Measurements from ENCODE around the gene HDAC9. TPM values are rescaled to one million over a fixed set of nuclear protein-coding genes. Genes with fewer than 3 reads are reported as not detected.

The HDAC9 gene
- polyA plus RNA-seq, 3 donors: 41.7 to 51.2 (median 44.2) TPM

GRCh38 chr7:18488049-18488448, 7.5 kb upstream of the HDAC9 start:
- peaks cover 49% of the 10 kb centered on the region for H3K79me2 ChIP-seq (ENCODE audit: insufficient read depth, low read length)
- peaks cover 74% of the 10 kb centered on the region for H4K20me1 ChIP-seq (ENCODE audit: insufficient read depth, low read length)
- no peaks in the 10 kb centered on the region for H3K27me3 ChIP-seq (ENCODE audit: control insufficient read depth in 2 of 2, insufficient read depth in 2 of 2, low read length in 2 of 2)
- H3K4me1 ChIP-seq (ENCODE audit: control insufficient read depth in 1 of 2, insufficient read depth in 2 of 2, low read length in 2 of 2): peaks cover 7 to 9% of the 10 kb centered on the region in 2 donors
- Mint-ChIP-seq H3K27ac (no peak overlapping the region), H3K4me1 (peaks cover 13% of the 10 kb centered on the region), H3K36me3 (peaks cover 11 to 13% of the 10 kb centered on the region in 2 donors), H3K4me3 (no peak overlapping the region), H3K9me3 (no peaks in the 10 kb centered on the region), H3K27me3 (ENCODE audit: low read depth in 3 of 3) (no peaks in the 10 kb centered on the region)
- intact Hi-C loops (cut with micrococcal nuclease): no loop called here
- peaks cover 3 to 6% of the 10 kb centered on the region in 2 donors for H3K36me3 ChIP-seq (replicated peaks in 1 of 2; ENCODE audit: control insufficient read depth in 1 of 2, insufficient read depth in 2 of 2, low read length in 2 of 2)
- H3K4me3 ChIP-seq (replicated peaks in 1 of 3; ENCODE audit: low read depth in 2 of 3, low read length in 3 of 3): no peak overlapping the region
- H3K9me3 ChIP-seq (replicated peaks in 1 of 2; ENCODE audit: control insufficient read depth in 1 of 2, insufficient read depth in 1 of 2, low read length in 2 of 2): no peaks in the 10 kb centered on the region
- H2AFZ ChIP-seq (ENCODE audit: insufficient read depth, low read depth, low read length, poor library complexity, severe bottlenecking): no peak overlapping the region
- no peak overlapping the region for H3K4me2 ChIP-seq (replicated peaks; ENCODE audit: extremely low read depth, low read length, poor library complexity, severe bottlenecking)
- WGBS (ENCODE audit: insufficient coverage): no CpG with 5 or more reads among the region's 1 CpG
- no peak overlapping the region for H3K9ac ChIP-seq (ENCODE audit: insufficient read depth, low read length, poor library complexity, severe bottlenecking)
- no peak overlapping the region for H3K27ac ChIP-seq (ENCODE audit: low read depth in 1 of 2, low read length in 2 of 2)
- DNase-seq: no peak
- TF ChIP-seq, protein P1, sequence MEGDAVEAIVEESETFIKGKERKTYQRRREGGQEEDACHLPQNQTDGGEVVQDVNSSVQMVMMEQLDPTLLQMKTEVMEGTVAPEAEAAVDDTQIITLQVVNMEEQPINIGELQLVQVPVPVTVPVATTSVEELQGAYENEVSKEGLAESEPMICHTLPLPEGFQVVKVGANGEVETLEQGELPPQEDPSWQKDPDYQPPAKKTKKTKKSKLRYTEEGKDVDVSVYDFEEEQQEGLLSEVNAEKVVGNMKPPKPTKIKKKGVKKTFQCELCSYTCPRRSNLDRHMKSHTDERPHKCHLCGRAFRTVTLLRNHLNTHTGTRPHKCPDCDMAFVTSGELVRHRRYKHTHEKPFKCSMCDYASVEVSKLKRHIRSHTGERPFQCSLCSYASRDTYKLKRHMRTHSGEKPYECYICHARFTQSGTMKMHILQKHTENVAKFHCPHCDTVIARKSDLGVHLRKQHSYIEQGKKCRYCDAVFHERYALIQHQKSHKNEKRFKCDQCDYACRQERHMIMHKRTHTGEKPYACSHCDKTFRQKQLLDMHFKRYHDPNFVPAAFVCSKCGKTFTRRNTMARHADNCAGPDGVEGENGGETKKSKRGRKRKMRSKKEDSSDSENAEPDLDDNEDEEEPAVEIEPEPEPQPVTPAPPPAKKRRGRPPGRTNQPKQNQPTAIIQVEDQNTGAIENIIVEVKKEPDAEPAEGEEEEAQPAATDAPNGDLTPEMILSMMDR (IDR thresholded peaks at IDR 0.05): no peak

GRCh38 chr7:18489624-18490023, 5.9 kb upstream of the HDAC9 start:
- peaks cover 36% of the 10 kb centered on the region for H3K79me2 ChIP-seq (ENCODE audit: insufficient read depth, low read length)
- Mint-ChIP-seq H3K27ac (no peak overlapping the region), H3K4me3 (no peak overlapping the region), H3K36me3 (peaks cover 9 to 13% of the 10 kb centered on the region in 2 donors), H3K27me3 (ENCODE audit: low read depth in 3 of 3) (no peaks in the 10 kb centered on the region), H3K4me1 (peaks cover 16% of the 10 kb centered on the region), H3K9me3 (no peaks in the 10 kb centered on the region)
- no peak overlapping the region for H3K27ac ChIP-seq (ENCODE audit: low read depth in 1 of 2, low read length in 2 of 2)
- H2AFZ ChIP-seq (ENCODE audit: insufficient read depth, low read depth, low read length, poor library complexity, severe bottlenecking): no peak overlapping the region
- H3K4me3 ChIP-seq (replicated peaks in 1 of 3; ENCODE audit: low read depth in 2 of 3, low read length in 3 of 3): no peak overlapping the region
- H3K9ac ChIP-seq (ENCODE audit: insufficient read depth, low read length, poor library complexity, severe bottlenecking): no peak overlapping the region
- TF ChIP-seq, protein P1 (IDR thresholded peaks at IDR 0.05): no peak
- peaks cover 3 to 6% of the 10 kb centered on the region in 2 donors for H3K36me3 ChIP-seq (replicated peaks in 1 of 2; ENCODE audit: control insufficient read depth in 1 of 2, insufficient read depth in 2 of 2, low read length in 2 of 2)
- intact Hi-C loops (cut with micrococcal nuclease): no loop called here
- peaks cover 78% of the 10 kb centered on the region for H4K20me1 ChIP-seq (ENCODE audit: insufficient read depth, low read length)
- no peaks in the 10 kb centered on the region for H3K27me3 ChIP-seq (ENCODE audit: control insufficient read depth in 2 of 2, insufficient read depth in 2 of 2, low read length in 2 of 2)
- no peaks in the 10 kb centered on the region for H3K9me3 ChIP-seq (replicated peaks in 1 of 2; ENCODE audit: control insufficient read depth in 1 of 2, insufficient read depth in 1 of 2, low read length in 2 of 2)
- DNase-seq: no peak
- WGBS (ENCODE audit: insufficient coverage): 100% methylated on average over 1 of the region's 2 CpGs
- H3K4me2 ChIP-seq (replicated peaks; ENCODE audit: extremely low read depth, low read length, poor library complexity, severe bottlenecking): no peak overlapping the region
- peaks cover 8 to 9% of the 10 kb centered on the region in 2 donors for H3K4me1 ChIP-seq (ENCODE audit: control insufficient read depth in 1 of 2, insufficient read depth in 2 of 2, low read length in 2 of 2)
